ENCODE data around the gene KNDC1.

KNDC1 gene

DNA sequence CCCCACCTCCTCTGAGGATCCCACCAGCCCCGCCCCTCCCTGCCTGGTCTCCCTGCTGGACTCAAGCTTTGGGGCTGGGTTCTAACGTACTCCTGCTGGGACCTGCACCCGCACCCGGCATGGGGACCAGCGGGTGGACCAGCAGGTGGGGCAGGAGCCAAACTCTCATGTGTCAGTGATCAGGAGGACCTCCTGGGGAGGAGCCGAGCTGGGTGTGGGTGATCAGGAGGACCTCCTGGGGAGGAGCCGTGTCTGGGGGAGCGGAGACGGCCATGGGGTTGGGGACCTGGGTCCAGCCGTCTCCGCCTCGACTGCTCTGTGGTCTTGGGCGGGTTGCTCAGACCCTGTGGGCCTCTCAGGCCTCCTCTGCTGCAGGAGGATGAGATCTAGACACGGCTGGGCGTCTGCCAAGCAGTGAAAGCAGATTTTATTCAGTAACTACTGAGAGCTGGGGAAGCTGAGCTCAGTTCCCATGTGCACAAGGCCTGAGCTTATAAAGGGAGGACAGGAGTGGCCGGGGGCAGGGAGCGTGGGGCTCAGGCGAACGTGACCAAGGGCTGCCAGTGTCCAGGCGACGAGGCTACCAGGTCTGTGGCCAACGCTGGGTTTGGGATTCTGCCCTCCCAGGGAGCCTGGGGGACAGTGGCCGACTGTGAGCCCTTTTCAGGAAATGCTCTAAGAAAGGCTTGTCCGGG is 36.3 kb downstream of the KNDC1 start:
- DNase-seq = no peak

GRCh38 chr10:133196936-133197758 is 37.1 kb downstream of the KNDC1 start:
- no peak for DNase-seq

- no peak for DNase-seq
These were observed 37.8 kb downstream of the KNDC1 start for GRCh38 chr10:133197786-133198185.

DNA sequence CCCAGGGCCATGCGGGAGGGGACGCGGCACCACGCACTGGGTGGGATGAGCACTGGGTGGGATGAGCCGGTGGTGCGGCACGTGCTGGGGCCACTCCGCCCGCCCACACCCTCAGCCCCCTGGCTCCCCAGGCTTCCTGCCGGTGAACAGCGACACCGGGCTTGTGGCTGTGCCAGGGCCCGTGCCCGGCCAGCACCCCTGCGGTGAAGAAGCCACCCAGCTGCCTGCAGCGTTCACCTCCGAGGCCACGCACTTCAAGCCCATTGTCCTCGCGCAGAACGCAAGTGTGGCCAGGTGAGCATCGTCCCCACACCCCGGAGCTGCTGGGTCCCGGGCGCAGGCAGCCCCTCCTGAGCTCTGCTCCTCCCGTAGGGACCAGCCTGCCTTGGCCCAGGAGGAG is 38.2 kb downstream of the KNDC1 start:
- DNase-seq = no peak

DNA sequence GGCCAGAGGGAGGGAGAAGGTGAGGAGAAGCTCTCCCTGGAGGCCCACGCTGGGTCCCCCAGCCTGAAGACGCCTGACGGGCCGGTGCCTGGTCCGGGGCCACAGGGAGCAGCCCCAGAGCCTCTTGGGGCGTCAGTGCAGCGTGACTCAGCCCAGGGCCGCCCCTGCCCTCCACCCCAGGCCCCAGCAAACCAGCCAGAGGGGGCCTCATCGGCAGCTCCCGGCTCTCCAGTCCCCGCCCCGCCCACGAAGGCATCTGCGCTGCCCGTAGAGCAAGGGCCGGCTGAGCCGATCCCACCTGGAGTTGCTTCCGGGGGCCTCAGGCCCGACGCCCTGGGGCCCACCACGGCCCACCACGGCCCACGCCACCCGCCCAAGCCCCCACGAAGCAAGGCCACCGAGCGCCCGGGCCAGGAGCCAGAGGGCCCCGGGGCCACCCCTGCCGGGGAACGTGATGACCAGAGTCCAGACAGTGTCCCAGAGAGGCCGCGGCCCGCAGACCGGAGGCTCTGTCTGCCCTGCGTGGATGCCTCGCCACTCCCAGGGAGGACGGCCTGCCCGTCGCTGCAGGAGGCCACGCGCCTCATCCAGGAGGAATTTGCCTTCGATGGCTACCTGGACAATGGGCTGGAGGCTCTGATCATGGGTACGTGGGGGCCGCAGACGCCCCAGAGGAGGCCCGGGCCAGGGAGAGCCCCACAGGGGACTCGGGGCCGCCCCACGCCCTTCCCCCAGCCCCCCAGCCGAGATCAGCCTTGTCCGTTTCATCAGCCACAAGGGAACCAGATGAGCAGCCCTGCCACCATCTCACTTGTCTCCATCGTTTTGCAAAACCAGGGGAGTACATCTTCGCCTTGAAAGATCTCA is 38.8 kb downstream of the KNDC1 start:
- no peak for DNase-seq

GRCh38 chr10:133199488-133199885 is 39.5 kb downstream of the KNDC1 start:
- no peak for DNase-seq

GRCh38 chr10:133199992-133200611 is 40.1 kb downstream of the KNDC1 start:
- no peak for DNase-seq

DNA sequence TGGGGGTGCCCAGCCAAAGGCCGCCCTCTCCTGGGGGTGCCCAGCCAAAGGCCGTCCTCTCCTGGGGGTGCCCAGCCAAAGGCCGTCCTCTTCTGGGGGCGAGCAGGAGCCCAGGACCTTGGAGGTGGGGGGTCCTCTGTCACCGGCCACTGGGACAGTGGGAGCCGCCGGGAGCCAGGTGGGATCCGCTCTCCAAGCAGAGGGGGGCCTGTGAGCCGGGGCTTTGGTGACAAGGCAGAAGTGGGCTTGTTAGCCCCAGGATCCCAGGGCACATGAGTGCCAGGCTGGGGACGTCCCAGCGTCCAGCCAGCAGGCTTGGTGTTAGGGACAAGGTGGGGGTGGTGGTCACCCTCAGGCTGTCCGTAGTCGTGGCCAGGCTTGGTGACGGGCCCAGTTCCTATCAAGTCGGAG is 40.6 kb downstream of the KNDC1 start:
- DNase-seq = no peak

DNA sequence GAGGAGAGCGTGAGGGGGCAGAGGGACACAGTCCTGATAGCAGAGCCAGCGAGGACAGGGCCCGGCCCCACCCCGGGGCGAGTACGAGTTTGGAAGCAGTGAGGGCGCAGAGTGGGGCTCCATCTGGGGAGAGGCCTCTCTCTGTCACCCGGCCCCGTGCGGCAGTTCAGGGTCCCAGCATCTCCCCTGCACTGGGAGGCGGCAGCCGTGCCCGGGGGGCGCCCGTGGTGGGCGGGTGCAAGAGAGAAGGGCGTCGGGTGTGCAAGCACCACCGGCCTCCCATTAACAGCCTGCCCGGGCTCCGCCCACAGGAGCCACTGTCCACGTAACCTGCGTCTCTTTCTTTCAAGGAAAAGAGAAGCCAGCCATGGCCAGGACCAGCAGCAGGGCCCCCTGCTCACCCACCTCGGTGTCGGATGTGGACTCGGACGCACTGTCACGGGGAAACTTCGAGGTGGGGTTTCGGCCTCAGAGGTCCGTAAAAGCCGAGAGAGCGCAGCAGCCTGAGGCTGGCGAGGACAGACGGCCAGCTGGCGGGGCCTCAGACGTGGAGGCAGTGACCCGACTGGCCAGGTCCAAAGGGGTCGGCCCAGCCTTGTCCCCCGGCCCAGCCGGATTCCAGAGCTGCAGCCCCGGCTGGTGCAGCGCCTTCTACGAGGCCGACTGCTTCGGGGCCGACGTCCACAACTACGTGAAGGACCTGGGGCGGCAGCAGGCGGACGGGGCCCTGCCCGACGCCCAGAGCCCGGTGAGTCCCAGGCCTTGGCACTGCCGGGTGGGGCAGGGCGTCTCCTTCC is 41.3 kb downstream of the KNDC1 start:
- DNase-seq = no peak

- no peak for DNase-seq
These were observed 42.1 kb downstream of the KNDC1 start for GRCh38 chr10:133201948-133202725.

- no peak for DNase-seq
These were observed 43.0 kb downstream of the KNDC1 start for GRCh38 chr10:133202778-133203651.

GRCh38 chr10:133203652-133204195 is 43.7 kb downstream of the KNDC1 start:
- no peak for DNase-seq

DNA sequence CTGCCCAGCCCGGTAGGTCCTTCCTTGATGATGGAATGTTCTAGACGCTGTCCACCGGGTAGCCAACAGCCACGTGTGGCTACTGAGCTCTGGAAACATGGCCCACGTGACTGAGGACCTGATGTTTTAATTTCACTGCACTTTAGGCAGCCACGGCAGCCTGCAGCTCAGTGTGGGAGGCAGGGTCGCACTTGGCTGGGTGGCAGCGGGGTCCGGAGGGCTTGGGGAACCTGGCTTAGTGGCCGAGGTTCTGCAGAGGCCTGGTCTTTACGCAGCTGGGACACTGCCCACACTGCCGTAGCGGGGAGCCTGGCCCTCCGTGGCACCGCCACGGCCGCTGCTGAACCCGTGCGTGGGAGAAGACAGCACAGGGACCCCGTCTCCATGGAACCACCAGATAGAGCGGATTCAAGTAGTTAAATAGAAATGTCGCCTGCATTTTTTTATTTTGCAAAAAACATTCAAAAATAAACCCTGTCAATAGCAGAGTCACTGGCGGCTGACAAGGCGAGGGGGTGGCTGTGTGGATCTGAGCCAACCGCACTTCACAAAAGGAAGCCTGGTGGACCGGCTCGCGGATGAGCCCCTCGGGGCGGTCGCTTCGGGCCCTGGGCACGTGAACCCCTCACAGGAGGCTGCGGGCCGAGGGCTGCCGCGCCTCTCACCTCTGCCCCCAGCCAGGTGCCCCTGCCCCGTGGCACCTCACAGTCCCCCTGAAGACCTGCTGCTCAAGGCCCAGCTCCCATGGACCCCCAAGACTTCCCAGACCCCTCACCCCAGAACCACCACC is 44.4 kb downstream of the KNDC1 start:
- DNase-seq = no peak

- no peak for DNase-seq
These were observed 45.1 kb downstream of the KNDC1 start for GRCh38 chr10:133205146-133205545.

DNA sequence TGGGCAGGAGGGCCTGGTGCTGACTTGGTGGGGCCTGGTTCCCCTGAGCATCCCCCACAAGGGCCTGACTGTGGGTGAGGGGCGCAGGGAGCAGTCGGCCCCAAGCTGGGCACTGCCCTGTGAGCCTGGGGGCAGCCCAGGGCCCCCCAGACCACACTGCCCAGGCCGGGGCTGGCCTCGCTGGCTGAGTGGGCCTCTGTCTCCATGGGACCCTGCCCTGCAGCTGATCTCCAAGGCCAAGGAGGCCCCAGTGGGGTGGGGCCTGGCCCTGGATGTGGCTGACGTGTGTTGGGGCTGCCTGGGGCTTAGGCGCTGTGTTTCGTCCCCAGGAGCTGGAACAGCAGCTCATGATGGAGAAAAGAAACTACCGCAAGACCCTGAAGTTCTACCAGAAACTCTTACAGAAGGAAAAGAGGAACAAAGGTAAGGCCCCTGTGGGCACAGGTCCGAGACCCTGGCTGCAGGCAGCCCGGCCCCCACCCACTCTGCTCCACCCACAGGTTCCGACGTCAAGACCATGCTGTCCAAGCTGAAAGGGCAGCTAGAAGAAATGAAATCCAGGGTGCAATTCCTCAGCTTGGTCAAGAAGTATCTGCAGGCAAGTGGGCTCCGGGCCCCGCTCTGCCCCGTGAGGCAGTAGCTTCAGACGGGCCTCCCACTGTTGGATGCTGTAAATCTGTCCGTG is 46.5 kb downstream of the KNDC1 start:
- no peak for DNase-seq

DNA sequence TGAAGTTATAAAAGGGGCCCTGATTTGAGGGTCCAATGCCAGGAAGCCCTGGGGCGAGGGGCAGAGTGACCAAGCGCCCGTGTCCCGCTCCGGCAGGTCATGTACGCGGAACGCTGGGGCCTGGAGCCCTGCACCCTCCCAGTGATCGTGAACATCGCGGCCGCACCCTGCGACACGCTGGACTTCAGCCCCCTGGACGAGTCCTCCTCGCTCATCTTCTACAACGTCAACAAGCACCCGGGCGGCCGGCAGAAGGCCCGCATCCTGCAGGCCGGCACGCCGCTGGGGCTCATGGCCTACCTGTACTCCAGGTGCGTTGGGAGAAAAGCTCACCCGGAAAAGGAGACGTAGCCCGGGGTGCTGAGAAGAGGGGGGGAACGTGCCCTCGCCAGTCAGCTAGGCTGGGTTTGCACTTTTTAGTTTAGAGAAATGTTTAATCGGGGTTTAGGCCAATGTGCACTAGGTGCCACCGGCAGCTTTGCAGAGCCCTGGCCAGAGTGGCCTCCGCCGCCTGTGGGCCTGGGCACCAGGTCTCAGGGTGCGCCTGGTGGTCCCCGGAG is 47.1 kb downstream of the KNDC1 start:
- no peak for DNase-seq

- DNase-seq = no peak
These were observed 47.6 kb downstream of the KNDC1 start for GRCh38 chr10:133207627-133208026.

DNA sequence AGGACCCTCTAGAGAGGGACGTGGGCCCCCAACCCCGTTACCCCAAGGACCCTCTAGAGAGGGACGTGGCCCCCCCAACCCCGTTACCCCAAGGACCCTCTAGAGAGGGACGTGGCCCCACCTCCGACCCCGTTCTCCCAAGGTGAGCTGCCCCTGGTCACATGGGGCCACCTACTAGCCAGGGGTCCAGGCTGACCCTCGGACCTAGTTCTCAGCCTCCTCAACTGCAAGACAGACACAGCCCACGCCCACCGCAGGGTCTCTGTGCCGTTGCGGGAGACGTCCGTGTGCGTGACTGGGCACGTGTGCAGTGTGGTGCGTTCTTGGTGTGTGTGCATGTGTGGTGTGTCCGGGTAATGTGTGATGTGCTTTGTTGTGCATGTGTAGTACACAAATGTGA is 48.4 kb downstream of the KNDC1 start:
- DNase-seq = no peak

All from suppressor macrophage treated with lipopolysaccharide for 4 hours (primary cell).